GDM1 (cell line): ENCODE data around the gene ARID1A.

Experiments
- DNase-seq: peaks from one replicate; lab custom pipeline; 2025; lab: John Stamatoyannopoulos, UW

The ARID1A gene

GRCh38 chr1:26727476-26727875 lies 31.7 kb downstream of the ARID1A start:
- DNase-seq: no peak

GRCh38 chr1:26728645-26729044 lies 32.8 kb downstream of the ARID1A start:
- DNase-seq: no peak

- no peak for DNase-seq
These were observed 33.8 kb downstream of the ARID1A start for GRCh38 chr1:26729633-26730032.

- DNase-seq: no peak
These were observed 34.9 kb downstream of the ARID1A start for GRCh38 chr1:26730695-26731094.

- DNase-seq: no peak
These were observed 35.6 kb downstream of the ARID1A start for GRCh38 chr1:26731233-26731902.

GRCh38 chr1:26733392-26733791 lies 37.6 kb downstream of the ARID1A start:
- DNase-seq: no peak

- no peak for DNase-seq
These were observed 38.2 kb downstream of the ARID1A start for GRCh38 chr1:26733982-26734381.

GRCh38 chr1:26734501-26735058 lies 38.8 kb downstream of the ARID1A start:
- no peak for DNase-seq

- DNase-seq: no peak
These were observed 43.6 kb downstream of the ARID1A start for GRCh38 chr1:26739329-26739914.

- no peak for DNase-seq
These were observed 44.3 kb downstream of the ARID1A start for GRCh38 chr1:26740023-26740634.

- no peak for DNase-seq
These were observed 45.1 kb downstream of the ARID1A start for GRCh38 chr1:26740952-26741351.

- DNase-seq: no peak
These were observed 47.7 kb downstream of the ARID1A start for GRCh38 chr1:26743426-26744059.

- peak; percentile 89 for DNase-seq
These were observed 48.5 kb downstream of the ARID1A start for GRCh38 chr1:26744075-26744959.

GRCh38 chr1:26745191-26745590 lies 49.4 kb downstream of the ARID1A start:
- no peak for DNase-seq

GRCh38 chr1:26747048-26747447 lies 51.2 kb downstream of the ARID1A start:
- no peak for DNase-seq

- no peak for DNase-seq
These were observed 52.5 kb downstream of the ARID1A start for GRCh38 chr1:26748351-26748750.

- DNase-seq: no peak
These were observed 53.6 kb downstream of the ARID1A start for GRCh38 chr1:26749458-26749857.

- no peak for DNase-seq
These were observed 54.6 kb downstream of the ARID1A start for GRCh38 chr1:26750428-26750827.

- no peak for DNase-seq
These were observed 56.7 kb downstream of the ARID1A start for GRCh38 chr1:26752519-26752918.

- DNase-seq: no peak
These were observed 58.5 kb downstream of the ARID1A start for GRCh38 chr1:26754086-26754874.

GRCh38 chr1:26758358-26758757 lies 62.5 kb downstream of the ARID1A start:
- no peak for DNase-seq
